ENCODE measurements around the gene SPSB4. TPM values are rescaled to one million over a fixed set of nuclear protein-coding genes. Genes with fewer than 3 reads are reported as not detected.

The SPSB4 gene
- total and polyA plus RNA-seq, 2 of the 13 experiments (the other 11 are each of a cell fraction or from before 2014, with no cell fraction given): not detected

- TF ChIP-seq ZNF639 (CRISPR knock-in tag; conservative IDR thresholded peaks at IDR 0.05): no peak
- TF ChIP-seq MED1 (CRISPR knock-in tag; IDR thresholded peaks at IDR 0.05): no peak
- no peak for TF ChIP-seq HMG20A (CRISPR knock-in tag; IDR thresholded peaks at IDR 0.05; ENCODE audit: borderline replicate concordance)
- no peak for TF ChIP-seq ZBTB40 (IDR thresholded peaks at IDR 0.05)
- TF ChIP-seq ZBTB40 (CRISPR knock-in tag; IDR thresholded peaks at IDR 0.05): no peak
- TF ChIP-seq ZHX2 (IDR thresholded peaks at IDR 0.05; ENCODE audit: low read depth): no peak
- TF ChIP-seq ZHX2 (CRISPR knock-in tag; IDR thresholded peaks at IDR 0.05; ENCODE audit: borderline replicate concordance): no peak
Measured at GRCh38 chr3:141077631-141078030, 26.5 kb downstream of the SPSB4 start (continued).
